ENCODE measurements around the gene AKAP13. TPM values are rescaled to one million over a fixed set of nuclear protein-coding genes. Genes with fewer than 3 reads are reported as not detected.

AKAP13 gene
- total and polyA plus RNA-seq, 2 of the 8 experiments (the other 6 are each of a cell fraction or from before 2014, with no cell fraction given), result 14.0 to 46.2 TPM

DNA sequence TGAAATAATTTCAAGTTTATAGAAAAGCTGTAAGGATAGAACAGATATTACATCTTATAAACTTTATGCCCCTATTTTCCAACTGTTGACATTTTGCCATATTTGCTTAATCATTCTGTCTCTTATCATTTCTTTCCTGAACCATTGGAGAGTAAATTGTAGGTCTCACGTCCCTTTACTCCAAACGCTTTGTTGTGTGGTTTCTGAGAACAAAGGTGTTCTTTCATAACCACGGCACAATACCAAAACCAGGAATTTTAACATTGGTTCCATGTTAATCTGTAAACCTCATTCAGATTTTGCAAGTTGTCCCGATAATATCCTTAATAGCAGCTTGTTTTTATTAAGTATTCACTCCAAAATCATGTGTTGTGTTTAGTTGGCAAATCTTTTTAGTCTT is 134.8 kb downstream of the AKAP13 start:
- Histone ChIP-seq H4K8ac (ENCODE audit: extremely low read depth, insufficient read depth, low read length) (no peak overlapping the region), H3K4me2 (ENCODE audit: insufficient read depth in 1 of 2, low read depth in 2 of 2, low read length in 2 of 2) (no peak overlapping the region), H3K9ac (replicated peaks in 1 of 4; ENCODE audit: extremely low read depth in 1 of 4, low read depth in 3 of 4, low read length in 3 of 4) (no peak overlapping the region), H2BK12ac (ENCODE audit: low read depth, low read length) (no peak overlapping the region), H3K18ac (ENCODE audit: extremely low read depth, low read length) (no peak overlapping the region), H3K27me3 (replicated peaks in 1 of 4; ENCODE audit: control insufficient read depth in 3 of 4, extremely low read depth in 1 of 4, insufficient read depth in 3 of 4, low read length in 3 of 4) (no peaks in the 10 kb centered on the region), H3K27ac (ENCODE audit: low read depth, low read length) (no peak overlapping the region), H3K23me2 (ENCODE audit: low read depth, low read length) (no peaks in the 10 kb centered on the region), H3K23ac (ENCODE audit: insufficient read length) (no peak overlapping the region), H2BK15ac (ENCODE audit: low read length) (no peak overlapping the region), H3K9me3 (ENCODE audit: insufficient read depth in 2 of 2, low read depth in 1 of 2, low read length in 1 of 2) (no peaks in the 10 kb centered on the region), H4K91ac (replicated peaks; ENCODE audit: insufficient read length, low read length) (no peak overlapping the region), H3K14ac (ENCODE audit: insufficient read length) (no peak overlapping the region), H4K5ac (ENCODE audit: insufficient read length, low read depth, low read length) (no peak overlapping the region), H2AFZ (ENCODE audit: low read length) (no peak overlapping the region), H3K79me2 (ENCODE audit: control insufficient read depth in 1 of 2, insufficient read depth in 2 of 2, low read length in 2 of 2) (peaks cover 0 to 65% of the 10 kb centered on the region in 2 experiments; a peak in 3 of 4 replicates), H3K4me1 (replicated peaks in 1 of 4; ENCODE audit: control insufficient read depth in 3 of 4, insufficient read depth in 4 of 4, low read length in 3 of 4) (peaks cover 0 to 5% (median under 1%) of the 10 kb centered on the region in 4 experiments; a peak in 2 of 7 replicates), H3K36me3 (ENCODE audit: control insufficient read depth in 2 of 4, insufficient read depth in 4 of 4, low read length in 3 of 4) (no peaks in the 10 kb centered on the region), H3K79me1 (ENCODE audit: low read depth, low read length) (no peaks in the 10 kb centered on the region; the same call in 1 of the 2 replicates), H2BK120ac (replicated peaks; ENCODE audit: low read depth, low read length) (no peak overlapping the region), H3K4ac (replicated peaks; ENCODE audit: insufficient read length, low read depth, low read length) (no peak overlapping the region), H2BK20ac (ENCODE audit: low read length) (no peak overlapping the region), H2BK5ac (ENCODE audit: low read depth, low read length) (no peak overlapping the region), H3K56ac (replicated peaks; ENCODE audit: insufficient read length, low read depth, low read length) (no peak overlapping the region), H2AK5ac (ENCODE audit: low read depth, low read length) (no peak overlapping the region), H3K4me3 (ENCODE audit: extremely low read depth in 1 of 4, insufficient read depth in 2 of 4, low read depth in 3 of 4, low read length in 4 of 4) (no peak overlapping the region), H4K20me1 (replicated peaks in 1 of 2; ENCODE audit: control insufficient read depth in 1 of 2, insufficient read depth in 2 of 2, low read length in 2 of 2) (no peaks in the 10 kb centered on the region)
- FAIRE-seq, result no peak
- no peak for DNase-seq (ENCODE audit: low read depth in 1 of 2, low spot score in 2 of 2)
- CTCF ChIA-PET (ENCODE audit: partially characterized antibody), result no interaction called here
- 75% methylated on average over 4 of the region's 4 CpGs; no CpG with 5 or more reads in 1 of the 2 experiments for WGBS, 2 experiments (ENCODE audit: extremely low coverage in 1 of 2, insufficient coverage in 1 of 2, insufficient read length in 1 of 2, insufficient replicate concordance in 2 of 2, low coverage in 1 of 2, low lambda C conversion rate in 2 of 2, missing lambda C conversion rate in 1 of 2)
- POLR2A ChIA-PET (ENCODE audit: partially characterized antibody), result no interaction called here

Measured in H1 (cell line).